H1 (cell line): Measurements from ENCODE around the gene ITGB2. TPM values are rescaled to one million over a fixed set of nuclear protein-coding genes. Genes with fewer than 3 reads are reported as not detected.

Experiments used
- CTCF ChIA-PET: fragments of 300-600 bp; sonication (Branson Sonifier 250); formaldehyde crosslinking; loops from one replicate; lab custom pipeline; 2021; ENCODE audit not compliant: partially characterized antibody; lab: Charles Lee
- POLR2A ChIA-PET: fragments of 300-600 bp; sonication (Branson Sonifier 250); formaldehyde crosslinking; loops from one replicate; lab custom pipeline; 2021; ENCODE audit warnings: inconsistent platforms; ENCODE audit not compliant: partially characterized antibody; lab: Charles Lee
- DNase-seq, 2 experiments: peaks; one replicate each; pipeline versions ENCODE4 v3.0.0 to v3.0.0-alpha.2; 2010 to 2022; ENCODE audit warnings: low spot score in 2 of 2, low read depth in 1 of 2, mixed read lengths in 1 of 2
- FAIRE-seq: peaks from 2 replicates; lab custom pipeline; 2011; peaks lifted over from hg19 to GRCh38; lab: Jason Lieb, UNC
- H2AFZ ChIP-seq: 2 replicates; pipeline ENCODE4 v1.8.1; 2012; ENCODE audit warnings: low read length, inconsistent platforms
- H2AK5ac ChIP-seq: 2 replicates; pipeline ENCODE4 v1.6.1; 2013; ENCODE audit warnings: low read depth, low read length
- H2BK120ac ChIP-seq: replicated peaks from 2 replicates; pipeline ENCODE3; 2013; ENCODE audit warnings: low read depth, low read length, inconsistent platforms
- H2BK12ac ChIP-seq: 2 replicates; pipeline ENCODE4 v1.6.1; 2013; ENCODE audit warnings: low read depth, low read length
- H2BK15ac ChIP-seq: 2 replicates; pipeline ENCODE4 v1.6.1; 2013; ENCODE audit warnings: low read length
- H2BK20ac ChIP-seq: 2 replicates; pipeline ENCODE4 v1.6.1; 2013; ENCODE audit warnings: low read length
- H2BK5ac ChIP-seq: 2 replicates; pipeline ENCODE4 v1.6.1; 2013; ENCODE audit warnings: low read depth, low read length
- H3K14ac ChIP-seq: 2 replicates; pipeline ENCODE4 v1.6.1; 2013; ENCODE audit warnings: inconsistent platforms; ENCODE audit not compliant: insufficient read length
- H3K18ac ChIP-seq: 2 replicates; pipeline ENCODE4 v1.6.1; 2013; ENCODE audit warnings: low read length; ENCODE audit errors: extremely low read depth
- H3K23ac ChIP-seq: 2 replicates; pipeline ENCODE4 v1.6.1; 2013; ENCODE audit warnings: inconsistent platforms; ENCODE audit not compliant: insufficient read length
- H3K23me2 ChIP-seq: 2 replicates; pipeline ENCODE4 v1.6.1; 2013; ENCODE audit warnings: low read depth, low read length
- H3K27ac ChIP-seq: 2 replicates; pipeline ENCODE4 v1.6.1; 2011; ENCODE audit warnings: low read depth, low read length, inconsistent platforms
- H3K27me3 ChIP-seq, 4 experiments: replicated peaks in 1 of 4; 1 replicate in 1 of 4; 2 replicates in 3 of 4; pipeline versions ENCODE4 v1.6.1 to v1.8.1; 2011 to 2013; ENCODE audit warnings: low read length in 3 of 4, mild to moderate bottlenecking in 3 of 4, inconsistent platforms in 2 of 4, mixed read lengths in 2 of 4, moderate library complexity in 1 of 4; ENCODE audit not compliant: control insufficient read depth in 3 of 4, insufficient read depth in 3 of 4; ENCODE audit errors: extremely low read depth in 1 of 4
- H3K36me3 ChIP-seq, 4 experiments: 2 replicates each; pipeline versions ENCODE4 v1.6.1 to v1.8.1; 2011 to 2013; ENCODE audit warnings: mild to moderate bottlenecking in 4 of 4, low read length in 3 of 4, moderate library complexity in 2 of 4, control low read depth in 1 of 4, inconsistent platforms in 1 of 4; ENCODE audit not compliant: insufficient read depth in 4 of 4, control insufficient read depth in 2 of 4
- H3K4ac ChIP-seq: replicated peaks from 2 replicates; pipeline ENCODE3; 2013; ENCODE audit warnings: low read length, low read depth, mixed read lengths, inconsistent platforms; ENCODE audit not compliant: insufficient read length
- H3K4me1 ChIP-seq, 4 experiments: replicated peaks in 1 of 4; 1 replicate in 1 of 4; 2 replicates in 3 of 4; pipeline versions ENCODE4 v1.6.1 to v1.8.1; 2011 to 2013; ENCODE audit warnings: low read length in 3 of 4, inconsistent platforms in 2 of 4, mixed read lengths in 1 of 4; ENCODE audit not compliant: insufficient read depth in 4 of 4, control insufficient read depth in 3 of 4
- H3K4me2 ChIP-seq, 2 experiments: 2 replicates each; pipeline versions ENCODE4 v1.6.1 to v1.8.1; 2011 to 2013; ENCODE audit warnings: low read depth in 2 of 2, low read length in 2 of 2, control low read depth in 1 of 2, inconsistent platforms in 1 of 2, mild to moderate bottlenecking in 1 of 2; ENCODE audit not compliant: insufficient read depth in 1 of 2
- H3K4me3 ChIP-seq, 4 experiments: fragments of 200-600, 300-600 bp in 1 of 4; sonication (generic), shearing (Covaris generic), sonication (Bioruptor Twin) in 1 of 4; 2 replicates each; pipeline versions ENCODE4 v1.5.1 to v1.8.1; 2011 to 2016; ENCODE audit warnings: low read length in 4 of 4, low read depth in 3 of 4, control low read depth in 2 of 4, inconsistent platforms in 2 of 4, mild to moderate bottlenecking in 2 of 4, mixed read lengths in 1 of 4, moderate library complexity in 1 of 4; ENCODE audit not compliant: insufficient read depth in 2 of 4; ENCODE audit errors: extremely low read depth in 1 of 4
- H3K56ac ChIP-seq: replicated peaks from 2 replicates; pipeline ENCODE3; 2013; ENCODE audit warnings: low read depth, mild to moderate bottlenecking, mixed read lengths, low read length, inconsistent platforms; ENCODE audit not compliant: insufficient read length
- H3K79me1 ChIP-seq: 2 replicates; pipeline ENCODE4 v1.6.1; 2013; ENCODE audit warnings: low read depth, low read length, control low read depth
- H3K79me2 ChIP-seq, 2 experiments: 2 replicates each; pipeline versions ENCODE4 v1.6.1 to v1.8.1; 2012 to 2013; ENCODE audit warnings: low read length in 2 of 2, mild to moderate bottlenecking in 2 of 2, inconsistent platforms in 1 of 2; ENCODE audit not compliant: insufficient read depth in 2 of 2, control insufficient read depth in 1 of 2
- H3K9ac ChIP-seq, 4 experiments: replicated peaks in 1 of 4; 1 replicate in 1 of 4; 2 replicates in 3 of 4; pipeline versions ENCODE4 v1.6.1 to v1.8.1; 2011 to 2013; ENCODE audit warnings: low read depth in 3 of 4, low read length in 3 of 4, control low read depth in 2 of 4, mild to moderate bottlenecking in 2 of 4, moderate library complexity in 2 of 4, inconsistent platforms in 1 of 4; ENCODE audit errors: extremely low read depth in 1 of 4
- H3K9me3 ChIP-seq, 2 experiments: 2 replicates each; pipeline versions ENCODE4 v1.6.1 to v1.8.1; 2012 to 2013; ENCODE audit warnings: mild to moderate bottlenecking in 2 of 2, moderate library complexity in 2 of 2, control low read depth in 1 of 2, inconsistent platforms in 1 of 2, low read depth in 1 of 2, low read length in 1 of 2, mixed read lengths in 1 of 2; ENCODE audit not compliant: insufficient read depth in 2 of 2
- H4K20me1 ChIP-seq, 2 experiments: replicated peaks in 1 of 2; 2 replicates each; pipeline versions ENCODE3 to v1.8.1; 2011 to 2013; ENCODE audit warnings: inconsistent platforms in 2 of 2, low read length in 2 of 2, mild to moderate bottlenecking in 1 of 2; ENCODE audit not compliant: insufficient read depth in 2 of 2, control insufficient read depth in 1 of 2
- H4K5ac ChIP-seq: 2 replicates; pipeline ENCODE4 v1.6.1; 2013; ENCODE audit warnings: low read length, low read depth, mixed read lengths, inconsistent platforms; ENCODE audit not compliant: insufficient read length
- H4K8ac ChIP-seq: 2 replicates; pipeline ENCODE4 v1.8.0; 2013; ENCODE audit warnings: mild to moderate bottlenecking, moderate library complexity, low read length, inconsistent platforms; ENCODE audit not compliant: insufficient read depth; ENCODE audit errors: extremely low read depth
- H4K91ac ChIP-seq: replicated peaks from 2 replicates; pipeline ENCODE3; 2013; ENCODE audit warnings: low read length, mixed read lengths, inconsistent platforms; ENCODE audit not compliant: insufficient read length
- CREB1 ChIP-seq: IDR thresholded peaks from 2 replicates; pipeline ENCODE4 v1.6.1; 2012; ENCODE audit warnings: inconsistent platforms
- GTF2F1 ChIP-seq: IDR thresholded peaks from 2 replicates; pipeline ENCODE4 v1.6.1; 2012; ENCODE audit warnings: low read depth, low read length, improper control_type of control experiment, borderline replicate concordance
- KDM1A ChIP-seq: fragments of 200-600, 300-600 bp; sonication (generic); IDR thresholded peaks from 2 replicates; pipeline ENCODE4 v1.7.1; 2016; ENCODE audit warnings: mild to moderate bottlenecking, low read length, borderline replicate concordance
- NRF1 ChIP-seq: IDR thresholded peaks from 2 replicates; pipeline ENCODE4 v1.6.1; 2011; ENCODE audit warnings: mild to moderate bottlenecking, low read depth, low read length, improper control_type of control experiment
- SIN3A ChIP-seq, 2 experiments: IDR thresholded peaks in 1 of 2; conservative IDR thresholded peaks in 1 of 2; 2 replicates each; pipeline ENCODE4 v1.6.1; 2011 to 2012; ENCODE audit warnings: low read length in 2 of 2, improper control_type of control experiment in 1 of 2, low read depth in 1 of 2, mild to moderate bottlenecking in 1 of 2
- SRF ChIP-seq: IDR thresholded peaks from 2 replicates; pipeline ENCODE4 v1.6.1; 2011; ENCODE audit warnings: mild to moderate bottlenecking, low read depth, low read length, moderate library complexity
- YY1 ChIP-seq: IDR thresholded peaks from 2 replicates; pipeline ENCODE4 v1.6.1; 2011; ENCODE audit warnings: low read depth, mild to moderate bottlenecking, low read length
- WGBS, 2 experiments: shearing (Covaris generic) in 1 of 2; methylation state at CpG; one replicate each; pipeline versions ENCODE4 v1.1.6 to v1.1.7; 2013 to 2015; ENCODE audit warnings: low lambda C conversion rate in 2 of 2, mixed read lengths in 2 of 2, inconsistent platforms in 1 of 2, low coverage in 1 of 2, missing lambda C conversion rate in 1 of 2; ENCODE audit not compliant: insufficient replicate concordance in 2 of 2, insufficient coverage in 1 of 2, insufficient read length in 1 of 2; ENCODE audit errors: extremely low coverage in 1 of 2, missing lambda C conversion rate in 1 of 2; 5-methylcytosine and 5-hydroxymethylcytosine counted together
- polyA plus RNA-seq, 7 experiments: library from polyadenylated mRNA; depleted of rRNA in 3 of 7; stranded (reverse) in 5 of 7; unstranded in 2 of 7; fragments of >200 nt in 5 of 7; fragments of 200-250 nt in 2 of 7; gene quantifications; 1 replicate in 5 of 7; 2 replicates in 1 of 7; 4 replicates in 1 of 7; pipeline versions ENCODE4 v1.2.1 to v1.2.3, GENCODE V29; 2011 to 2013; ENCODE audit warnings: missing spikeins in 2 of 7, mixed read lengths in 2 of 7
- total RNA-seq: library from RNA; stranded (reverse); fragmentation: NEBNext Ultra II Directional; extraction: Animal tissue kit (Norgen Biotek cat#: 25700); gene quantifications from 2 replicates; pipeline ENCODE4 v1.2.1, GENCODE V29; 2021

Gene ITGB2
- total and polyA plus RNA-seq, 2 of the 8 experiments (the other 6 are each of a cell fraction or from before 2014, with no cell fraction given) = 0.24 to 0.63 TPM

GRCh38 chr21:44836666-44837471, 83.8 kb downstream of the ITGB2 start:
- H3K4me1 ChIP-seq = no peaks in the 10 kb centered on the region; a peak in 2 of 7 replicates
- no peaks in the 10 kb centered on the region for H3K79me2 ChIP-seq
- H2BK12ac ChIP-seq = no peak overlapping the region
- no peak overlapping the region for H3K4me2 ChIP-seq
- H2AFZ ChIP-seq = no peak overlapping the region; the same call in 1 of the 2 replicates
- no peaks in the 10 kb centered on the region for H3K79me1 ChIP-seq
- no peaks in the 10 kb centered on the region; the same call in 1 of the 2 replicates for H3K23me2 ChIP-seq
- no peak overlapping the region; the same call in 1 of the 2 replicates for H2BK15ac ChIP-seq
- H3K4ac ChIP-seq = no peak overlapping the region
- CTCF ChIA-PET = interaction anchor here (0.6 to 1.7 kb wide), 2 partner anchors 13 to 113 kb away, joined by 3 read pairs; no protein-coding TSS in a partner anchor
- no peaks in the 10 kb centered on the region for H3K27me3 ChIP-seq
- no peak overlapping the region for H3K56ac ChIP-seq
- TF ChIP-seq KDM1A (no peak), SIN3A (conservative IDR thresholded peaks at IDR 0.05 in 1 of 2, IDR thresholded peaks at IDR 0.05 in 1 of 2; ENCODE audit: low read depth in 1 of 2, low read length in 2 of 2) (no peak), SRF (no peak), GTF2F1 (no peak), CREB1 (no peak), YY1 (no peak), NRF1 (no peak)
- no peak overlapping the region for H3K18ac ChIP-seq
- DNase-seq (no peak), FAIRE-seq (no peak)
- no peak overlapping the region for H4K5ac ChIP-seq
- no peak overlapping the region for H4K91ac ChIP-seq
- POLR2A ChIA-PET = interaction anchor here (0.5 to 2.0 kb wide), 2 partner anchors 11 to 206 kb away, joined by 3 to 5 read pairs; no protein-coding TSS in a partner anchor
- no peak overlapping the region for H3K9ac ChIP-seq
- H2BK5ac ChIP-seq = no peak overlapping the region; the same call in 1 of the 2 replicates
- no peak overlapping the region for H2BK120ac ChIP-seq
- H2AK5ac ChIP-seq = no peak overlapping the region
- H2BK20ac ChIP-seq = no peak overlapping the region
- H3K4me3 ChIP-seq = no peak overlapping the region
- no peak overlapping the region for H3K23ac ChIP-seq
- 89% methylated on average over 34 of the region's 37 CpGs; no CpG with 5 or more reads in 1 of the 2 experiments for WGBS, 2 experiments
- H4K20me1 ChIP-seq = no peaks in the 10 kb centered on the region
- H3K27ac ChIP-seq = no peak overlapping the region
- no peak overlapping the region for H3K14ac ChIP-seq
- no peaks in the 10 kb centered on the region for H3K9me3 ChIP-seq
- no peak overlapping the region for H4K8ac ChIP-seq
- H3K36me3 ChIP-seq = no peaks in the 10 kb centered on the region; a peak in 1 of 8 replicates
